ENCODE measurements around the gene TMEM100. TPM values are rescaled to one million over a fixed set of nuclear protein-coding genes. Genes with fewer than 3 reads are reported as not detected.

The TMEM100 gene
- total and polyA plus RNA-seq, 2 donors (not counting 3 experiments of a cell fraction or from before 2014, with no cell fraction given): not detected

GRCh38 chr17:55676274-55676673, 46.4 kb downstream of the TMEM100 start:
- BruUV-seq (replicated peaks): no TSS peak
- dilution Hi-C loops (cut with MboI; ENCODE audit: extremely low pct_ligation_motif_present, low sequenced_read_pairs): no loop called here
- FAIRE-seq: no peak
- Histone ChIP-seq H3K79me2 (ENCODE audit: control insufficient read depth, insufficient read depth, low read length) (no peaks in the 10 kb centered on the region), H3K36me3 (ENCODE audit: control insufficient read depth in 2 of 2, extremely low read depth in 1 of 2, insufficient read depth in 2 of 2, low read length in 2 of 2) (no peaks in the 10 kb centered on the region), H3K4me3 (replicated peaks in 1 of 3; ENCODE audit: insufficient read depth in 1 of 3, low read depth in 1 of 3, low read length in 3 of 3) (no peak overlapping the region), H3K27me3 (ENCODE audit: control insufficient read depth in 2 of 2, insufficient read depth in 2 of 2, low read length in 2 of 2) (peaks cover 2 to 3% of the 10 kb centered on the region in 2 experiments), H3K4me2 (ENCODE audit: insufficient read depth, low read length) (no peak overlapping the region), H3K4me1 (ENCODE audit: control insufficient read depth, extremely low read depth, insufficient read depth, low read length) (no peaks in the 10 kb centered on the region), H2AFZ (ENCODE audit: low read depth, low read length) (no peak overlapping the region), H3K9me1 (replicated peaks; ENCODE audit: control insufficient read depth, extremely low read depth, insufficient read depth, low read length) (no peaks in the 10 kb centered on the region), H3K9me3 (replicated peaks; ENCODE audit: control insufficient read depth, insufficient read depth, low read length) (no peaks in the 10 kb centered on the region), H3K9ac (replicated peaks; ENCODE audit: extremely low read depth, insufficient read depth, low read length) (no peak overlapping the region), H4K20me1 (replicated peaks; ENCODE audit: control insufficient read depth, extremely low read depth, insufficient read depth, low read length) (no peaks in the 10 kb centered on the region), H3K27ac (ENCODE audit: insufficient read depth, low read depth, low read length) (no peak overlapping the region)
- ChIA-PET POLR2A (no interaction called here), CTCF (interaction anchor here (1.7 kb wide), 1 partner anchor 42 kb away, joined by 3 read pairs; no protein-coding TSS in a partner anchor)
- DNase-seq (ENCODE audit: low read depth, low spot score): no peak
- TF ChIP-seq FOS (IDR thresholded peaks at IDR 0.05; ENCODE audit: borderline replicate concordance, insufficient read depth, low read length): no peak
- TF ChIP-seq GATA2 (IDR thresholded peaks at IDR 0.05; ENCODE audit: insufficient read depth, insufficient read length, low read depth, low read length): no peak
- no peak for TF ChIP-seq POLR2A (IDR thresholded peaks at IDR 0.05; ENCODE audit: low read depth, low read length)
- TF ChIP-seq MYC (IDR thresholded peaks at IDR 0.05; ENCODE audit: low read depth, low read length): no peak
- no peak for TF ChIP-seq POLR2AphosphoS5 (IDR thresholded peaks at IDR 0.05; ENCODE audit: insufficient read depth, low read depth, low read length)
- TF ChIP-seq EZH2 (IDR thresholded peaks at IDR 0.05; ENCODE audit: borderline replicate concordance, low read depth, low read length, severe bottlenecking): no peak
- no peak for TF ChIP-seq JUN (IDR thresholded peaks at IDR 0.05; ENCODE audit: borderline replicate concordance, insufficient read depth, insufficient read length, low read depth)
- TF ChIP-seq CTCF (IDR thresholded peaks at IDR 0.05; ENCODE audit: extremely low read depth in 1 of 2, insufficient read depth in 1 of 2, low read depth in 1 of 2, low read length in 2 of 2): no peak
- TF ChIP-seq MAX (IDR thresholded peaks at IDR 0.05; ENCODE audit: insufficient read depth, insufficient read length): no peak
- intact Hi-C loops (cut with micrococcal nuclease): no loop called here

Measured in endothelial cell of umbilical vein (primary cell).